ENCODE results near the gene SRRM5.
"Not testable (repeated sequence)": the region's sequence is repeated elsewhere in the genome, so short reads cannot be mapped to it uniquely, and the experiment has no call there.

Gene SRRM5

GRCh38 chr19:43618921-43619261 is 7.0 kb downstream of the SRRM5 start:
- DNase-seq (ENCODE audit: low read depth) = peak; percentile 15

- peak; percentile 80 for DNase-seq (ENCODE audit: low read depth)
These were observed 7.6 kb downstream of the SRRM5 start, which contains the start of gene ZNF428 for GRCh38 chr19:43619262-43620060. Gene ZNF428, minus strand, starts transcription at chr19:43619629. Its CDS starts 5,325 bp downstream, at chr19:43614304.

DNA sequence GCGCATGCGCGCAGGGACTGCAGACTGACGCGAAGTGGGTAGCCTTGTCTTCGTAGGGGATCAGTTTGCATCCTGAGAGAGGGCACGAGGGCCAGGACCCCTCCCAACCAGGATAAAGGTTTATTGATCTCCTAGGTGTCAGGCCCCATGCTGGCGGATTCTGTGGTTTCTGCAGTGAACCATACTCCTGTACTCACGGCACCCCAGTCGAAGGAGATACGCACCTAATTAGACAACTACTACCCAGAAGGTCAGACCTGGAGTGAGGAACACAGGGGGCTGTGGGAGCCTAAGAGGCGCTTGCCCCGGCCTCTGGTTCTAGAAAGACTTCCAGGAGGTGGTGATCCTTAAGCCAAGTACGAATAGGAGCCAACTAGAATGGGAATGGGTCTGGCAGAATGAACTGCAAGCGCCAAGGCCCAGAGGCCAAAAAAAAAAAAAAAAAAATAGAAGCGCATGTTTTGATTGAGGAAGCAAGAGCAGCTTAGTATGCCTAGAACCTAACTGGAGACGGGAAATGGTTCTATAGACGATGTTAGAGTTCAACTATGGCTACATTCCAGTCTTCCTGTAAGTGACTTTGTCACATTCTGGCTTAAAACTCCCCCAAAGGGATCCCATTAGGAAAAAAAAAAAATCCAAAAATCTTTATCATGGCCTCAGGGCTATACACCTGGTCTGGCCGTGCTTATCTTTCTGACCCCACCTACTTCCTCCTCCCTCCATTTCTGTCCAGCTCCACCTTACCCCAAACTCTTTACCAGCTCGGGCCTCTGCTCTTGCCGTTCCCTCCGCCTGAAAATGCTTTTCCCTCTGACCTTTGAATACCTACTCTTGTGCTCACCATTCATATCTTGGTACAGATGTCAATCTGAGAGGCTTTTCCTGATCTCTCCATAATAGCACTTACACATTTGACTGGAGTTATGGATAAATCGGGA is 8.4 kb downstream of the SRRM5 start:
- no peak for DNase-seq (ENCODE audit: low read depth)

DNA sequence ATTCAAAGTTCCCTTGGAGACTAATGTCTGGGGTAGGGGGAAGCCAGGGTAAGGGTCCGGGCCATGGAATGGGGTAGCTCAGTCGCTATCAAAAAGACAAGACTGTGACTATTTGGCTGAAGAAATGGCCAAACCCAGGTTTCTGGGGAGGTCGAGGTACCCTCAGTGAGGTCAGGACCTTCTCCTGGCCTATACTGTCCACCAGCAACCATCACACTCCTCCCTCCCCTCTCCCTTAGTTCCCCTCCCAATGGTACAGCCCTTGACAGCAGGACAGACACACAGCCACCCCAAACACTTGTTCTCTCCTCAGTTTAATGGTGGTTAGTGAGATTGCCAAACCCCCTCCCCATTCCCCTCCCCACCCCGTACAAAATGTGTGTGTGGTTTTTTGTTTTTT is 10.2 kb downstream of the SRRM5 start:
- DNase-seq (ENCODE audit: low read depth) = no peak

DNA sequence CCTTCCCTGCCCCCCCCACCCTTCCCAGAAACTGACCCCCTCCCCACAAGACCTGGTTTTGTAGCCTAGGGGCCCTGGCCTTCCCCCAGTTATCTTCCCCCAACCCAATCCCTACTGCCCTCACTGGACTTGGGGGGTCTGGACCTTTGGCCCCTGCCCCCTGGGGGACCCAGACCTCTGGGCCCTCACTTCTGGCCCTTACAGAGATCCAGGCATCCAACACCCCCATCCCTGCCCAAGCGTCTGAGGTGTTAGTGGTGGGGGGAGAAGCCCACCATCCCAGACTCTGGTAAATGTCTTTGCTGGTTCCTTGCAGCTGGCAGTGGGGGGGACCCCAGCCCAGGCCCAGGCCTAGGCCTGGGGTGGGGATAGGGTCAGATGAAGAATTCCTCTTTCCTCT is 11.1 kb downstream of the SRRM5 start:
- DNase-seq (ENCODE audit: low read depth) = no peak

DNA sequence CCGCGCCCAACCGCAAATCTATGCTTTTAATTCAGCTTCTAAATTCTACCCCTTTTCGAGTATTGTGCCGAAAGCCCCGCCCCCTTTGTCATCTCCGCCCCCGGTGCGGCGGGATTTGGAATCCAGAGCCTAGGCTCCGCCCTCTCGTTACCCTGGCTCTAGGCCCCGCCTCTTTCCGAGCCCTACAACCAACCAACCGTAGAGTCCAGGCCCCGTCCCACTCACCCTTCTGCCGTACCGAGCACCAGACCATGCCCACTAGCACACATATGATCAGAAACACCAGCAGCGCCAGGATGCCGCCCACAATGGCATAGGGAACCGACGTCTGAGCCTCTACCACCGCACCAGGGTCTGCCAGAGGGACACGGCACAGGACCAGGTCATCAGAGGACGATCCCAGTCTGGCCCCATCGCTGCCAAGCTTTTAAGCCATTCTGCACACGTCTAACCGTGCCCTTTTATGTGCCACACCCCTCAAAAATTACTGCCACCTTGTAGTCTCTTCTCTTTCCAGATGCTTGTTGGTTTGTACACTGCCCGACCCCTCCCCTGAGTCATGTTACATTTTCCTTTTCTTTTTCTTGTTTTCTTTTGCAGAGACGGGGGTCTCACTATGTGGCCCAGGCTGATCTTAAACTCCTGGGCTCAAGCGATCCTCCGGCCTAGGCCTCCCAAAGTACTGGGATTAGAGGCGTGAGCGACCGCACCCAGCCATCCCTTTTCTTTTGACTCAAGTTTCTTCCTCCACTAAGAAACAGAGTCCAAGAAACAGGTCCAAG is 12.2 kb downstream of the SRRM5 start:
- DNase-seq (ENCODE audit: low read depth) = no peak

- peak; percentile 74 for DNase-seq (ENCODE audit: low read depth)
These were observed 13.0 kb downstream of the SRRM5 start for GRCh38 chr19:43624933-43625332.

DNA sequence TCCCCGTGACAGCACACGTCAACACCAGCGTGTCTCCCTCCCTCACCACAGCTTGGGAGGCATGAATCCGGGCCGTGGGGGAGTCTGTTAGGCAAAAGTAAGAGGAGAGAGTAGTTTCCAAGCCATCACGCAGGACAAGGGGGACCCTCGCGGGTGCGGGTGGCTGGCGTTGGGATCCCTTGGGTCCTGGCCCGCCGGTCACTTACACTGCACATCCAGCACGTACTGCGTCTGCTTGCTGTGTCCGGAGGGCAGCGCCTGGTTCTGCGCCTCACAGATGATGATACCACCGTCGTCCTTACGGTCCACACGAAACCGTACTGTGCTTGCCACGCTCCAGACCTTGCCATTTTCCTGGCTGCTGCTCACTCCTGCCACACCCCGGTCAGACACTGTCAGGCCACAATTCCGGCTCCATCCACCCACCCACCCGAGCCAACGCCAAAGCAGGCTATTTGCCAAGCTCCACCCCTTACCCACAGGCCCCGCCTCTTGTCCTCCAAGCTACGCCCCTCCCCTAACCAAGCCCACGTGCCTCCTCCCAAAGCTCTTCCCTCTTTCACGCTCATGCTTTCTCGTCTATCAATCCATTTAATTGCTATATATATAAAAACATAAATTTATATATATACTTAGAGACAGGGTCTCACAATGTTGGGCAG is 14.2 kb downstream of the SRRM5 start:
- no peak for DNase-seq (ENCODE audit: low read depth)

- no peak for DNase-seq (ENCODE audit: low read depth)
These were observed 14.9 kb downstream of the SRRM5 start for GRCh38 chr19:43626838-43627237.

DNA sequence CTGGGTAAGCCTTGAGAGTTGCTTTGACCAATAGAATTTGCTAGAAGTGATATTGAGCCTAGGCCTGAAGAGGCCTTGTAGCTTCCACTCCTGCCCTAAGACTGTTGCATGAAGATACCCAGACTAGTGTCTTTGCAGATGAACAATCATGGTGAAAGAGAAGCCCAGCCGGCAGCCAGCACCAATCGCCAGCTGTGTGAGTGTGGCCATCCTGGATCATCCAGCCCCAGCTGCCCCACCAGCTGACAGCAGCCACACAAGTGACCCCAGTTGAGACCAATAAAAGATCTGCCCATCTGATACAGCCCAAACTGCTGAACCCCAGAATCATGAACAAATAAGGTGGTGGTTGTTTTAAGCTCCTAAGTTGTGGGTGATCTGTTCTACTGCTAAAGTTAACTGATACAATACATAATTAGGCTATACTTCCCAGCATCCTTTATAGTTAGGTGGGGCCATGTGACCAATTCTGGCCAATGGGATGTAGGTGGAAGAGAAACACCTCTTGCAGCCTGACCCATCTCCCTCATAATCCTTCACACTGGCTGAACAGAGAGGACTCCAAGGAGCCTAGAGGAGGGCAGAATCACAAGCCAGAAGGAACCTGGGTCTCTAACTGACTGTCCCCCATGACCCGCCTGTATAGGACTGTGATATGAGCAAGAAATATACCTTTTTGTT is 16.9 kb downstream of the SRRM5 start:
- no peak for DNase-seq (ENCODE audit: low read depth)

GRCh38 chr19:43631491-43631890 is 19.6 kb downstream of the SRRM5 start:
- no peak for DNase-seq (ENCODE audit: low read depth)

- DNase-seq (ENCODE audit: low read depth) = no peak
These were observed 21.6 kb downstream of the SRRM5 start for GRCh38 chr19:43633520-43633919.

DNA sequence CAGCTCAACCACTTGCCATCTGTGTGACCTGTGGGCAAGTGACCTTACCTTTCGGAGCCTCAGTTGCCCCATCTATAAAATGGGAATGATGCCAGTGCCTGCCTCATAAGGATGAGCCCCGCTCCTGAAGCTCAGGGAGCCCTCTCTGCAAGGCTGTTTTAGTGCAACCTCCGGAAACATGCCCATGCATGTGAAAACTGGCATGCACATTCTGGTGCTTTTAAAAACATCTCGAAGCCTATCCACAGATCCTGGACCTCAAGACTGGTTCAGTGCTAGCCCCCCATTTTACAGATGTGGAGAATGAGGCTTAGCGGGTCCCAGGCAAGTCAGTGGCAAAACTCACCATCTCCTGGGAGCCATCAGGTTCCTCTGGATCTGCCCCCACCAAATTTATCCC is 22.2 kb downstream of the SRRM5 start:
- DNase-seq (ENCODE audit: low read depth) = no peak

DNA sequence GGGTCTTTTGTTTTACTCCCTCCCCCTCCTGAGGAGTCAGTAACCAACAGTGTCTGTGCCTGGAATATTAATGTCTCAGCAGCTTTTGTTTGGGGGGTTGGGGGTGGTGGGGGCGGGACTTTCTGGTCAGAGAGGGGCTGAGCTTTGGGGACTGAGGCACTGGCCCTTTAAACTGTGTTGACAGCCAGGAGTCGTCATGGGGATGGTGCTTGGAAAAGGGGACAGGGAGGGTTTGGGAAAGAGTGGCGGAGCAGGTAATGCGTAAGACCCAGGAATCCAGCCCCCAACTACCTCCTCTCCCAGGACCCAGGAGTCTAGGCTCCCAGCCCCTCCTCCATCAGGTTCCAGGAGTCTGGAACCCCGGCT is 22.6 kb downstream of the SRRM5 start:
- no peak for DNase-seq (ENCODE audit: low read depth)

- no peak for DNase-seq (ENCODE audit: low read depth)
These were observed 23.1 kb downstream of the SRRM5 start for GRCh38 chr19:43634872-43635560.

DNA sequence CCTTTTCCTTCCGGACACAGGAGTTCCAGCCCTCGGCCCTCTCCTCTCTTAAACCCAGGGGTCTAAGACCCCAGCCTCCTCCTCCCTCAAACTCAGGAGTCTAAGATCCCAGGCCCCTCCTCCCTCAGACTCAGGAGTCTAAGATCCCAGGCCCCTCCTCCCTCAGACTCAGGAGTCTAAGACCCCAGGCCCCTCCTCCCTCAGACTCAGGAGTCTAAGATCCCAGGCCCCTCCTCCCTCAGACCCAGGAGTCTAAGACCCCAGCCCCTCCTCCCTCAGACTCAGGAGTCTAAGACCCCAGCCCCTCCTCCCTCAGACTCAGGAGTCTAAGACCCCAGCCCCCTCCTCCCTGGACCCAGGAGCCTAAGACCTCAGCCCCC is 23.7 kb downstream of the SRRM5 start:
- DNase-seq (ENCODE audit: low read depth) = not testable (repeated sequence)

DNA sequence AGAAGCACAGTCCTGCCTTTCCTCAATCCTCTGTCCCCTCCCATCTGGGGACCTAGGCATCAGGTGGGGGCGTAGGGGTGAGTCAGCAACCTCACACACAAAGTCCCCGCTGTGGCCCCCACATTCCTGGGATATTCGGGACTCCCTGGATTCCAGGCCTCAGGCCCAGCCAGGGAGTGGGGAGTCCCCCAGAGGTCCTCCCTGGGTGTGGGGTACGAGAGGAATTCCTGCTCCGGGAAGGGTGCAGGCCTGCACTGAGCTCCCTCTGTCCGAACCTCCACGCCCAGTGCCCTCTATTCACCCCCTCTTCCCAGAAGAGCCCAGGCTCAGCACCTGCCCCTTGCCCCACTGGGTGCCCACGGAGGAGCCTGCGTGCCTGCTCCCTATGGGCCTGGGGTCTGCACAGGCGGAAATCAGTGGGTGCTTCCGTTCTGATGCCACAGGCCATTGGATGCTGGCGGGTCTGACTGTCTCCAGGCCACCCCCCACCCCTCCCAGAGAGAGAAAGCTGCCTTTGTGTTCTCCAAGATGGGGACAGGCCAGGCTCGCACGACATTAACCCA is 24.3 kb downstream of the SRRM5 start:
- no peak for DNase-seq (ENCODE audit: low read depth)

DNA sequence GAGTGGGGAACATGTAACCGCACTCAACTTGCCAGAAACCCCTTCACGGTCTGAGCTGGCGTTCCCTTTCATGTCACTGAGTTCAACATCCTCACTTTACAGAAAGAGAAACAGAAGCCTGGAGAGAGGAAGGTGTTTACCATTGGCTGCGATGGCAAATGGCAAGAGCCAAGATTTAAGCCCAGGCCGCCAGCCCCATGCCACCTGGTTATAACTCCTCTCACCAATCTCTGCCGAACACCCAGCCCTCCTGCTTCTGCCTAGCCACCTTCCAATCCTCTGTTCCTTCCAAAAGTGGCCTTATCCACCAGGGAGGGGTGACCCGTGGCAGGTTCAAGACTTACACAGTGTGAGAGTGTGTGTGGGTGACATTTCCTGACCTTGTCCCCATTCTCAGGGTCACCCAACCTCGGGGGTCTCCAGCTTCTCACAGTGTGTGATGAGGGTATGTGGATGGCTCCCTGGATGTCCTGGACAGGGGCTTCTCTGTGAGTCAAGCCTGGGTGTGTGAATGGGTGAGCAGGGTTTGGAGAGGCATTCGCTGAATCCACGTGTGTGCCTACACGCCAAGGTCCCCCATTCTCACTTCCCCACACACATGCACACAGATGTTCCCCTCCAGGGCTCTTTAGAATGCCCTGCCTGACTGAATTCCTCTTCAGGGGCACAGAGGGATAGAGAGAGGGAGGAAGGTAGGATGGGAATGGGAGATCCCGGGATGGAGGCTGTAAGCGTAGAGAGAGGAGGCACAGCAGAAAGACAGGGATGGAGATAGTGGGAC is 26.5 kb downstream of the SRRM5 start:
- DNase-seq (ENCODE audit: low read depth) = no peak

DNA sequence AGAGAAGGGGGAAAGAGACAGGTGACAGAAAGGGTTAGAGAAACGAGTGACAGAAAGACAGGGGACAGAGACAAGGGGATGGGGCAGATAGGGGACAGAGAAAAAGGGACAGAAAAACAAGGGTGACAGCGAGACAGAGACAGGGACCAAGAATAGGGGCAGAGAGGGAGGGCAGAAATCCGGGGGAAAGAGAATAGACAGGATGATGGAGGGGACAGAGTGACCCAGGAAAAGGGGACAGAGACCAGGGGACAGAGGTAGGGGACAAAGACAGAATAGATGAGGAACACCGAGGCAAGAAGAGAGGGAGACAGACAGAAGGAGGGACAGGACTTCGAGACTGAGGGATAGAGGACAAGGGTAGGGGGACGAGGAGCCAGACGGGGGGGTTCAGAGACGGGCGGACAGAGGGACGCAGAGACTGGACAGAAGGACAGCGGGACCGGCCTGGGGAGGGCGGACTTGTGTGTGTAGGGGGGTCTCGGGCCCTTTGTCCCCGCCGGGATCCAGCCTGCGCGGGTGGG is 27.2 kb downstream of the SRRM5 start:
- DNase-seq (ENCODE audit: low read depth) = no peak

Data from stimulated activated CD8-positive, alpha-beta memory T cell treated with anti-CD3 and anti-CD28 coated beads, Interleukin-4, amount 100 ng/mL, for 24 hours (primary cell).